ENCODE measurements around the gene S100Z.
"Not testable (repeated sequence)": the region's sequence is repeated elsewhere in the genome, so short reads cannot be mapped to it uniquely, and the experiment has no call there.

The S100Z gene

DNA sequence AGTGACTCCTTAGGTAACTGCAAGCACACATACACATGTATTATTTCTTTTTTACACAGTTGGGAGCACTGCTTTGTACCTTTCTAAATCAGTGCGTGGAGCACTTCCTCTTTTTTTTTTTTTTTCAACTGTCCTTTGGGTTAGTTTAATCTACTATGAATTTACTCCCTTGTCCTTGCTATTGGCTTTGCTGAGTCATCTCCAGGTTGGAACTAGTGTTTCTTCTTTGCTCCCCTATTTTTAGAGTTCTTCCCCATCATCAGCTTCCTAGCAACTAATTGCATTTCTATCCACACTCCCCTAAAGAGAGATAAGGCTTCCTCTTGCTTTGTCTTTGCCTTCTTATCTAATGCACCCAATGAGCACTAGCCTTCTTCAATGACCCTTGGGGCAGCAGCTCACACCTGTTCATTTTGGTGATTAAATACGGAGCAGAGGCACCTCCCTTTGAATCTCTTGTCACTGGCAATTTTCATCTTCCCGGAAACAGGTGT lies 24.3 kb downstream of the S100Z start:
- no peak for DNase-seq (ENCODE audit: low read depth in 2 of 2)

GRCh38 chr5:76888733-76889300 lies 39.0 kb downstream of the S100Z start:
- DNase-seq (ENCODE audit: low read depth in 2 of 2): no peak

GRCh38 chr5:76893294-76893693 lies 43.5 kb downstream of the S100Z start:
- no peak for DNase-seq (ENCODE audit: low read depth in 2 of 2)

DNA sequence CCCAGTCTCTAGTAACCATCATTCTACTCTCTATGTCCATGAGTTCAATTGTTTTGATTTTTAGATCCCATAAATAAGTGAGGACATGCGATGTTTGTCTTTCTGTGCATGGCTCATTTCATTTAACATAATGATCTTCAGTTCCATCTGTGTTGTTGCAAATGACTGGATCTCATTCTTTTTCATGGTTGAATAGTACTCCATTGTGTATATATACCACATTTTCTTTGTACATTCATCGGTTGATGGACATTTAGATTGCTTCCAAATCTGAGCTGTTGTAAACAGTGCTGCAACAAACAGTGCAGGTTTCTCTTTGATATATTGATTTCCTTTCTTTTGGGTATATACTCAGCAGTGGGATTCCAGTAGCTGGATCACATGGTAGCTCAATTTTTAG lies 46.4 kb downstream of the S100Z start:
- no peak for DNase-seq (ENCODE audit: low read depth in 2 of 2)

GRCh38 chr5:76901522-76901921 lies 51.7 kb downstream of the S100Z start:
- DNase-seq (ENCODE audit: low read depth in 2 of 2): no peak

GRCh38 chr5:76908166-76908565 lies 58.4 kb downstream of the S100Z start:
- no peak for DNase-seq (ENCODE audit: low read depth in 2 of 2)

DNA sequence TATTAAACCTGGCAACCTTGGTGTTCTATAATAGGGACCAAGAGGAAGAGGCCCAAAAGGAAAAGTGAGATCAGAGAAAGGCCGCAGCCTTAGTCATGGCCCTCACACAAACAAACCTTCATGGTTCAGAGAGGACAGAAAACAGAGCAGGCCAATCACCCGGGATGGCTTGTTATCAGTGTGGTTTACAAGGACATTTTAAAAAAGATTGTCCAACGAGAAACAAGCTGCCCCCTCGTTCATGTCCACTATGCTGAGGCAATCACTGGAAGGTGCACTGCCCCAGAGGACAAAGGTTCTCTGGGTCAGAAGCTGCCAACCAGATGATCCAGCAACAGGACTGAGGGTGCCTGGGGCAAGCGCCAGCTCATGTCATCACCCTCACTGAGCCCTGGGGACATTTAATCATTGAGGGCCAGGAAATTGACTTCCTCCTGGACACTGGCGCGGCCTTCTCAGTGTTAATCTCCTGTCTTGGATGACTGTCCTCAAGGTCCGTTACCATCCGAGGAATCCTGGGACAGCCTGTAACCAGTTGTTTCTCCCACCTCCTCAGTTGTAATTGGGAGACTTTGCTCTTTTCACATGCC lies 60.6 kb downstream of the S100Z start:
- not testable (repeated sequence) for DNase-seq (ENCODE audit: low read depth in 2 of 2)

- not testable (repeated sequence) for DNase-seq (ENCODE audit: low read depth in 2 of 2)
Measured at GRCh38 chr5:76914671-76915070, 64.9 kb downstream of the S100Z start.

GRCh38 chr5:76918539-76918938 lies 68.7 kb downstream of the S100Z start:
- DNase-seq (ENCODE audit: low read depth in 2 of 2): no peak

GRCh38 chr5:76920491-76920890 lies 70.7 kb downstream of the S100Z start:
- DNase-seq (ENCODE audit: low read depth in 2 of 2): no peak

- DNase-seq (ENCODE audit: low read depth in 2 of 2): no peak
Measured at GRCh38 chr5:76926329-76927105, 76.7 kb downstream of the S100Z start.

DNA sequence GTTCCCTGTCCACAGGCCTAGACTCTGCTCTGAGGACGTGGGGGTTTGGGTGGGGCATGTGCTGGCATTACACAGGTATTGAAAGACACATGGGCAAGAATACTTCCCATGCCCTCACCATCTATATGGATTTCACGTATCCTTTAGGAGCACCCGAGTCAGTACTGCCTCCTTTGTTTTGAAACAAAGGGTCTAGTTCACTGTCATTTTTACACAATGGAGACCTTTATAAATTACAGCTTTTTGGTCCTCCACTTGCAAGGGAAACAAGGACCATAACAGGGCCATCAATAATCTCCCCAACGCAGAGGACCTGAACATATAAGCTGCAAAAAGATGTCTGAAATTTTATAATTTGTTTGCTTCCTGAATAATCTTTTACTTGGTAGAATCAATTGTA lies 78.1 kb downstream of the S100Z start:
- no peak for DNase-seq (ENCODE audit: low read depth in 2 of 2)

DNA sequence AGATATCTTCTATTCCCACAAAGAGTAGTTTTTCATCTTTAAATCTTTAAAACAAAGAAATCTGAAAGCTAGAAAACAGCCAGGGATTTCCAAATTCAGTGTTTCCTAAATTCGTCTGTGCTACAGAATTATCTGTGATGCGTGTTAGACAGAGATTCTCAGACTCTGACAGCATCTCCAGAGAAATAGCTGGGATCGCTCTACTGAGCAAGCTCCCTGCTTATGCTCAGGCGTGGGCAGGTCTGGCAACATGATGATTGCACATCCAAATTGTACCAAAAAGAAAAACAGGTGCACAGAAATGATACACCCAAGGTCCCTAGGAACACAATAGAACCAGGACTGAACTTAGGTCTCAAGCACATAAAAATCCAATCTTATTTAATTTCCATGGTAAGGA lies 80.3 kb downstream of the S100Z start:
- no peak for DNase-seq (ENCODE audit: low read depth in 2 of 2)

GRCh38 chr5:76938177-76938576 lies 88.4 kb downstream of the S100Z start:
- no peak for DNase-seq (ENCODE audit: low read depth in 2 of 2)

GRCh38 chr5:76941000-76941399 lies 91.2 kb downstream of the S100Z start:
- DNase-seq (ENCODE audit: low read depth in 2 of 2): no peak

DNA sequence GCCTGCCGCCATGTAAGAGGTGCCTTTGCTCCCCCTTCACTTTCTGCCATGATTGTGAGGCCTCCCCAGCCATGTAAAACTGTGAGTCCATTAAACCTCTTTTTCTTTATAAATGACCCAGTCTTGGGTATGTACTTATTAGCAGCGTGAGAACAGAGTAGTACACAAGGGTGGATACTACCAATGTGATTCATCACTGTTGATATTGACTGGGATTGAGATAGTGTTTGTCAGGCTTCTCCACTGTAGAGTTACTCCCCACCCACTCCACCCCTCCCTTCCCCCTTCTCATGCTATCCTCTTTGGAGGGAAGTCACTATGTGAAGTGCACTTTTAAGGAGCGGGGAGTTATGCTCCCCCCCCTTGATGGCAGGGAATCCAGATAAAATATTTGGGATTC lies 91.6 kb downstream of the S100Z start:
- DNase-seq (ENCODE audit: low read depth in 2 of 2): no peak

- DNase-seq (ENCODE audit: low read depth in 2 of 2): no peak
Measured at GRCh38 chr5:76942581-76942980, 92.8 kb downstream of the S100Z start.

- no peak for DNase-seq (ENCODE audit: low read depth in 2 of 2)
Measured at GRCh38 chr5:76943006-76943405, 93.2 kb downstream of the S100Z start.

- no peak for DNase-seq (ENCODE audit: low read depth in 2 of 2)
Measured at GRCh38 chr5:76944638-76945037, 94.8 kb downstream of the S100Z start.

GRCh38 chr5:76945238-76945637 lies 95.4 kb downstream of the S100Z start:
- not testable (repeated sequence) for DNase-seq (ENCODE audit: low read depth in 2 of 2)

DNA sequence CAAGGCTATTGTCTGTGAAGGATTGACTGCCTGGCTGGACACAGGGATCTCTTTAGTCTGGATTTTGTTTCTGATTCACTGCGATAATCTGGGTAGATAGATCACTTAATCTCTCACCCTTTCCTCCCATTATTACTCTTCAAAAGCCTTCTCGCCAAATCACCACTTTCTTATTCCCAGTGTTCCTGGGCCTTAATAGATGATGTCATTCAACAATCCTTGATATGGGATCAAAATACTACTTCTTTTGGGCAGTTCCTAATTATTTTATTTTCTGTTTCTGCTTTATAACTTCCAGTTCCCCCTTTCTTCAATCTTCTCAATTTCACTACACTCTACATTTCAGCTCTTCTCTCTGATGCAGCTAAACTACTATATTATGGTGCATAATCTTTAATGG lies 96.3 kb downstream of the S100Z start:
- DNase-seq (ENCODE audit: low read depth in 2 of 2): no peak

GRCh38 chr5:76947082-76947503 lies 97.3 kb downstream of the S100Z start:
- no peak for DNase-seq (ENCODE audit: low read depth in 2 of 2)
